ENCODE results near the gene SLC10A7.

SLC10A7 gene

GRCh38 chr4:146310319-146311021 is 211.3 kb downstream of the SLC10A7 start:
- no peak for DNase-seq (ENCODE audit: low spot score)

- DNase-seq (ENCODE audit: low spot score) = no peak
These were observed 212.8 kb downstream of the SLC10A7 start for GRCh38 chr4:146308951-146309350.

GRCh38 chr4:146302822-146303221 is 218.9 kb downstream of the SLC10A7 start:
- DNase-seq (ENCODE audit: low spot score) = no peak

GRCh38 chr4:146299607-146300006 is 222.1 kb downstream of the SLC10A7 start:
- no peak for DNase-seq (ENCODE audit: low spot score)

GRCh38 chr4:146294776-146295175 is 227.0 kb downstream of the SLC10A7 start:
- DNase-seq (ENCODE audit: low spot score) = no peak

- no peak for DNase-seq (ENCODE audit: low spot score)
These were observed 229.2 kb downstream of the SLC10A7 start for GRCh38 chr4:146292508-146292907.

- DNase-seq (ENCODE audit: low spot score) = no peak
These were observed 230.4 kb downstream of the SLC10A7 start for GRCh38 chr4:146291313-146291712.

- no peak for DNase-seq (ENCODE audit: low spot score)
These were observed 233.5 kb downstream of the SLC10A7 start for GRCh38 chr4:146288193-146288592.

- DNase-seq (ENCODE audit: low spot score) = no peak
These were observed 236.7 kb downstream of the SLC10A7 start for GRCh38 chr4:146285037-146285436.

- DNase-seq (ENCODE audit: low spot score) = no peak
These were observed 237.7 kb downstream of the SLC10A7 start for GRCh38 chr4:146283758-146284651.

GRCh38 chr4:146282657-146283056 is 239.1 kb downstream of the SLC10A7 start:
- DNase-seq (ENCODE audit: low spot score) = no peak

GRCh38 chr4:146278986-146279385 is 242.8 kb downstream of the SLC10A7 start:
- no peak for DNase-seq (ENCODE audit: low spot score)

- DNase-seq (ENCODE audit: low spot score) = no peak
These were observed 246.4 kb downstream of the SLC10A7 start for GRCh38 chr4:146275370-146275769.

GRCh38 chr4:146274774-146275173 is 247.0 kb downstream of the SLC10A7 start:
- no peak for DNase-seq (ENCODE audit: low spot score)

GRCh38 chr4:146273204-146273901 is 248.4 kb downstream of the SLC10A7 start:
- no peak for DNase-seq (ENCODE audit: low spot score)

- DNase-seq (ENCODE audit: low spot score) = no peak
These were observed 250.3 kb downstream of the SLC10A7 start for GRCh38 chr4:146271466-146271865.

- no peak for DNase-seq (ENCODE audit: low spot score)
These were observed 252.5 kb downstream of the SLC10A7 start for GRCh38 chr4:146269228-146269653.

- no peak for DNase-seq (ENCODE audit: low spot score)
These were observed 253.9 kb downstream of the SLC10A7 start for GRCh38 chr4:146267826-146268225.

GRCh38 chr4:146265950-146266490 is 255.7 kb downstream of the SLC10A7 start:
- no peak for DNase-seq (ENCODE audit: low spot score)

GRCh38 chr4:146263793-146264192 is 257.9 kb downstream of the SLC10A7 start:
- no peak for DNase-seq (ENCODE audit: low spot score)

GRCh38 chr4:146261041-146261440 is 260.7 kb downstream of the SLC10A7 start:
- no peak for DNase-seq (ENCODE audit: low spot score)

- DNase-seq (ENCODE audit: low spot score) = no peak
These were observed 261.2 kb downstream of the SLC10A7 start for GRCh38 chr4:146260521-146260920.
